HuH-7.5 (cell line): Measurements from ENCODE around the gene NTRK1.

Experiments used
- DNase-seq: peaks from one replicate; pipeline ENCODE4 v3.0.0; 2011; ENCODE audit warnings: low spot score

NTRK1 gene

DNA sequence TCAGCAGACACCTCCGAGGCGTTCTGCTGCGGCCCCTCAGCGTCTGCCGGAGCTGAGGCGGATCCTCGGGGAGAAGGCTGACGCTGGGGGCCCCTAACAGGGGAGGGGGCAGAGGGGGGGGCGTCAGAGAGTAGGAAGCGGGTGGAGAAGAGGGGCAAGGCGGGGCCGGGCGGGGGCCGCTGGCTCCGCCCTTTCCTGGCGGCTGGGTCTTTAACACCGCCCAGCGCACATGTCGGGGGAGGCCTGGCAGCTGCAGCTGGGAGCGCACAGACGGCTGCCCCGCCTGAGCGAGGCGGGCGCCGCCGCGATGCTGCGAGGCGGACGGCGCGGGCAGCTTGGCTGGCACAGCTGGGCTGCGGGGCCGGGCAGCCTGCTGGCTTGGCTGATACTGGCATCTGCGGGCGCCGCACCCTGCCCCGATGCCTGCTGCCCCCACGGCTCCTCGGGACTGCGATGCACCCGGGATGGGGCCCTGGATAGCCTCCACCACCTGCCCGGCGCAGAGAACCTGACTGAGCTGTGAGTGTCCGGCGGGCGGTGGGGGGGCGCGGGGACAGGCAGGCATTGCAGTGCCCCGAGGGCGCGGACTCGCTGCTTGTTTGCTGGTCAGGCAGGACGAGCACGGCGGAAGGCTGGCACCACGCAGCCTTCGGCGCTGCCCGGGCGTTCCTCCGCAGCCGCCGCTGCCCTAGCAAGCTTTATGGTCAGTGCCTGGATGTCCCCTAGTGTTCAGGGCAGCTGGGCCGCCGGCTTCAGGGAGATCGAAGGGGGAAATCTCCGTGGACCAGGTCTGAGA is at the start of gene NTRK1:
NTRK1 (plus strand) TSS at position 238 of the 796 bp plus-strand sequence; CDS start at position 308, 70 bp downstream.
- no peak for DNase-seq

DNA sequence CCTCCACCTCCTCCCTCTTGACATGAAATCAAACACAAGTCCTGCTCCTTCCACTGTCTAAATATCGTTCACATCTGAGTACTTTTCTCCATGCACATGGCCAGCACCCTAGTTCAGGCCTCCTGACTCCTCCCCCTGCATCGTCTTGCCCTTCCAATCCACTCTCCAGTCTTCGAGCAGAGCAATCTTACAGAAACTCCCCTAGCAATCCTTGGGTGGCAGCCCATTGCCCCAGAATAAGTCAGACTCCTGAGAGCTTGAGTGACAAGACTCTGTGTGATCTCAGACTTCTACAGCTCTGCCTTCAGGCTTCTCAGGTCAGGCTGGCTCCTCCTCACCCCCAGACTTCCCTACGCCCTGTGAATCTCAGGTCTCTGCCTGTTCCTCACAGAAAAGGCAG is 49.5 kb upstream of the NTRK1 start:
- no peak for DNase-seq

DNA sequence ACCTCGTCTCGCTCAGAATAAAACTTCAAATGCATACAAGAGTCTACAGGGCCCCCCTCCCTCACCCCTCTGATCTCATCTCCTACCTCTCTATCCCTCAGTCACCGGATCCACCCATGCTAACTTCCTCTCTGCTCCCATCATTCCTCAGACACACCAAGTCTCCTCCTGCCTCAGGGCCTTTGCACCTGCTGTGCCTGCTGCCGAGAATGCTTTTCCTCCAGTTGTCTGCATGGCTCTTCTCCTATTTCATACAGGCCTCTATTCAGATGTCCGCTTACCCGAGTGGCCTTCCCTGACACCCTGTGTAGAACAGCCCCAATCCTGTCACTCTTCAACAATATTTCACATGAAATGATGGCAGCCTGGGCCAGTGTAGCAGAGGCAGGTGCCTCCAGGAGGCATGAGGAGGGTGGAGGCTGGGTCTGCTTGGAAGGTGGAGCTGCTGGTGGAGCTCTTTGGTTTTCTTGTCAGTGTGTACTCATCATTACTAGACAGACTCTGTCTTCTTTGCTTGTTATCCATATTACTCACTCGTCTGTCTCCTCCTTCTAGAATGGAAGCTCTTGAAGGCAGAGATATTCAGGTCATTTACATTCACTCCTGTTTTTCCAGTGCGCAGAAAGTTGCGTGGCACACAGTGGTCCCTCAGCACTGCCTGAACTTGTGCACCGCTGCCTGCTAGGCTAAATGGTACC is 48.2 kb upstream of the NTRK1 start:
- no peak for DNase-seq

DNA sequence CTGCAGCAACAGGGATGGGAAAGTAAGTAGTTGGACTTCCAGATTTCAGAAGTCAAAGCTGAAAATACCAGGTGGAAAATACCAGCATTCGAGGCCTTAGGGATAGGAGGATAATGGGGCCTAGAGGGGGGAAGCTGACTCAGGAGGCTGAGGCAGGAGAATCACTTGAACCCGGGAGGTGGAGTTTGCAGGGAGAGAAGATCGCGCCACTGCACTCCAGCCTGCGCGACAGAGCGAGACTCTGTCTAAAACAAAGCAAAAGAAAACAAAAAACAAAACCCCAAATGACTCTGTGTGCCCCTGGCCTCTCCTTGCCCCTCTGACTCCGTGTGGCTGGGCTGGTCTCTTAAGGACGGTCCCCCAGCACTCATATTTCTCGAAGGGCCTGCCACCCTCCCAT is 47.4 kb upstream of the NTRK1 start:
- DNase-seq: no peak

DNA sequence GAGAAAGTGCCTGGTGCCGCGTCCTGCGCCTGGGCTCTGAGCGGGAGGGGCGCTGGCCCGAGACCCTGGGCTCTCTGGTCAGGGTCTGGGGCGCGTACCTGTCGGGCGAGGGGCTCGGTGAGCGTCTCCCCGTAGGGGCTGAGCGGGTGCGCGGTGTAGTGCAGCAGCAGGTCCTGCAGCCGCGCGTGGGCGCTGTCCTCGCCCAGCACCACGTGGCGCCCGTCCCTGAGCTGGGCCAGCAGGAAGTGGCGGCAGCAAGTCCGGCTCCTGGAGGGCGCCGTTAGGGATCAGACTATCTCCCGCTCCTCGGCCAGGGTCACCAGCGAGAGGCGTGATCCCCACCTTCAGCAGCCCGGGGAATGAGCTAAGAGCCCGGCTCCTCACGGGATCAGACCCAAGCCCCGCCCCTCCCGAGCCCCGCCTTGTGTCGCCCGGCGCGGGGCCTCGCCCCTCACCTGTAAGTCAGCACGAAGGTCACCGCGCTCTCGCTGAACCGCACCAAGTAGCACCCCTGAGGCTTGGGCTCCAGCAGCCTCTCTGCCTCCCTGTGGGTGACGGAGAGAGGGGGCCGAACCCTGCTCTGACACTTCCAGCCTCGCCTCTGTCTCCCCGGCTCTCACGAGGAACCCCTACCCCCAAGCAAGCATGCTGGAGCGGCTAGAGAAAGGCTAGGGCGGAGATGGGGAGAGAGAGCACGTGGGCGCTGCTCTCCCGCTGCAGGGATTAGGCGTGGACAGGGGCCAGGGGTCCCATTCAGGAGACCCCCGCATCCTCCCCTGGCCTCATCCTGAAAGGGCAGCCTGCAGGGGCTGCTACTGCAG is 46.7 kb upstream of the NTRK1 start:
- peak; percentile 75 for DNase-seq

DNA sequence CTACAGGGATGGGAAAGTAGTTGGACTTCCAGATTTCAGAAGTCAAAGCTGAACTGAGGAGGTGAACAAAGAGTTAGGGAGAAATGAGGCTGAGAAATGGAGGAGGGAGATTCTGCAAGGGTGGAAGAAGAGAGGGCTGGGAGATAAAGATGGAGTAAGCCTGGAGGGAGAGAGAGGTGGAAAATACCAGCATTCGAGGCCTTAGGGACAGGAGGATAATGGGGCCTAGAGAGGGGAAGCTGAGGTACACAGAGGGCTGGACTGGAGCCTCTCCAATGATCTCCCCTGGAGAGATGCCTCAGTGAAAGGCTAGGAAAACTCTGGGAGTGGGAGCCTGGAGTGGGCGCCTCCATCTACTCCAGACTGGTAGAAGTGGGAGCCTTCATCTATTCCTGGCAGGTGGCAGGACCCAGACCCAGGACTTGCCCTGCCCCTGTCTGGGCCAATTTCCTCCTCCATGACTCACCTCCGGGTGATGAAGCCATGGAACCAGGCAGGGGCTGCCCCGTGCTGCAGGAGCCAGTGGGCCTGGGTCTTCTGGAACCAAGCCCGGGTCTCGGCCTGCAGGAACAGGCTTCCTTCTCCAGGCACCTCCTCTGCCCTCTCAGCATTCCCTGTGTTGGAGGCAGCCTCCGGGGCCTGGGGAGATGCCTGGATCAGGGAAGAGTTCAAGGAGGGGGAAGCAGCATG is 45.9 kb upstream of the NTRK1 start:
- DNase-seq: no peak

DNA sequence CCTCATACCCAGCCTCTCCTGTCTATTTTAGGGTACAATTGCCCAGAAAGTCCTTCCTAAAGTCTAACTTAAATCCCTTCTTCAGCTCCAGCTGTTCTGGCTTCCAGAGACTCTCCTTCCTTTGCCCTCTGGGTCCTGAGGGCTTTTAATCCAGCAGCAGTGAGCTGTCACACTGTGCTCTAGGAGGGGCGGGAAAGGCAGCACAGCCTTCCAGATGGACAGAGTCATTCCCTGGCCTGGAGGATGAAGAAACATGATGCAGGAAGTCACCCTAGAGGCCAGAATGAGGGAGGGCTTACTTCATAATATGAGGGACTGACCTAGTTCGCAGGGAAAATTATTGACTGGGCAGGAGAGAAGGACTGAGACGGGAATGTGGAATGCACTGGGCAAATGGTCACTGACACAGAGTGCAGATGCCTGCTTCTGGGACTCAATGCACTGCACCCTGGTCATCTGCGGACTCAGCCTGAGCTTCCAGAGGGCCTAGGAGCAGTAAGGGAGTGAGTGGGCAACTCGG is 45.3 kb upstream of the NTRK1 start:
- DNase-seq: no peak

DNA sequence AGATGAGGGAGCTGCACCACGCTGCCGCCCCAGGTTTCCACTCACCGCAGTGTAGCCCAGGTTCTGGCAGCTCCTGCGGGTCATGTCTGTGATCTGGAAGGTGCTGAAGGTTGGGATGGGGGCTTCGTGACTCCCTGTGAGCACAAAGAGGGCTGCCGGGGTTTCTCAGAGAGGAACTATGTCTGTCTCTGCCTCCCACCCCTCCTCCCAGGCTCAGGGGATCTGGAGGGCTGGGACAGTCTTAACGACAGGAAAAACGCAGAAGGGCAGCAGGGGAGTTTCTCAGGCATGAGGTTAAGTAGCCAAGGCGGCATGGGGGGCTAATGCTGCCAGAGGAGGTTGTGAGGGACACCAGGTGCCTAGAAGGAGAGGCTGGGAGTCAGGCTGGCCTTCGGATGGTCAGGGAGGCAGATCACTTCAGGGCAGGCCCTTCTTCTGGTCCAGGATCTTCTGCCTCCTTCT is 44.7 kb upstream of the NTRK1 start:
- DNase-seq: no peak

DNA sequence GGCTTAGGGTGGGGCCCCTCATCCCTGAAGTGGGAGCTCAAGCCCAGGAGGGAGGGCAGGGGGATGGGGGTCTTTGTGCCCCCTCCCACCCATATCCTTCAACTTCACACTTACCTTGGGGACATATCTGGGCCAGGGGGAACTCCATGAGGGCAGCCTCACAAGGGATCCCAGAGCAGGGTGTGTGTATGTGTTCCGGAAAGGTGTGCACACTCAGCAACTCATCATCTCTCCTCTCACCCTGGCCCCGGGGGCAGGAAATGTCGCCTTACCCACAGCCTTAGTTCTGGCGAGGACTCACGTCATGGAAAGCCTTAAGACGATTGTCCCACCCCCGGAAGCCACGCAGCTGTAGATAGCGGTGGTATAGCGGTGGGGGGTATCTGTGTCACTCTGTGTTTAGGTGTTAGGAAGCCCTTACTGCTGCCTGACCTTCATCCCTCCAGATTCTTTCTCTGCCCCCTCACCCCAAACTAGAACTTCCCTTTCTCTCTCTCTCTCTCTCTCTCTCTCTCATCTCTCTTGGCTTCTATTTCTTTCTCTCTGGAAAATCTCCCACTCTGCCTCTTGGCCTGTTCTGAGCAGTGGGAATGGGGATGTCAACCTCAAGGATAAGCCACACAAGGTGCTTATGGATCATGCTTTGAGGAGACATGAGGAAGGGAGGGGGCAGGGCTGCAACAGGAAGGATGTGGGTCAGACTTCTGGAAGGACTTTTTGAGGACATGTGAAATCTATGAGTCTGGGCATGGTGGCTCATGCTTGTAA is 43.9 kb upstream of the NTRK1 start, which contains the start of gene SH2D2A:
SH2D2A (minus strand) TSS at position 288 of the 768 bp plus-strand sequence; CDS start at position 148, 140 bp downstream.
- DNase-seq: no peak

DNA sequence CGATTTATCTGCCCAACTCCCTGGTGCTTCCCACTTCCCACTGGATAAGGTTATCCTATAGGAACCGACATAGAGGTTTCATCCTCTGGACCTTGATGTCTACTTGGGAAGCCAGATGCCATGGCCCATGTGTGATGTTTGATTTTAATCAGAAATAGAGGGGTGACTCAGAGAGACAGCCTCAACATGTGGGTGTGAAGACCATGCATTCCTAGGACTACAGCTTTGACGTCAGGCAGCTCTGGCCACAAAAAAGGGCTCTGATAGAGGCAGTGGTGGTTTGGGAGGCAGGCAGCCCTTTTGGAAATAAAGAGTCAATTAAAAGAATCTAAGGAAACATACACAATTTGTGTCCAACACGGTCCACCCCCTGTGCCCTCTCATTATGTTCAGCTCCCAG is 38.9 kb upstream of the NTRK1 start:
- DNase-seq: no peak

DNA sequence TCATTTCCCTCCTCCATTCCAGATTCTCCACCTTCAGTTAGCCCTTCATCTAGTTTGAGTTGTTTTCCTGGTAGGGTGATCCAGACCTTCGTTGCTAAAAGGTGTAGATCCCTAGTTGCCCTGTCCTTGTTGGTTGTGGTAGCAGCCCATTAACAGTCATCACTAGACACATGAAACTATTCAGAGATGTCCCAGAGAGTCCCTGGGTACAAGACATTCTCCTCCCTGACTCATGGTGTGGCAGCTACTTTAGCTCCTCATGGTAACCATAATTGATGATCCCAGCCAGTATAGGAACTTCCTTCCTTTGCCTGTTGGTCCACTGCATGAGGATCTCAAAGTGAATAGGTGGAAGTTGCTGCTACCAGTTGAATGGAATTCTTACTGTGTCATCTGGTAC is 38.0 kb upstream of the NTRK1 start:
- DNase-seq: no peak

DNA sequence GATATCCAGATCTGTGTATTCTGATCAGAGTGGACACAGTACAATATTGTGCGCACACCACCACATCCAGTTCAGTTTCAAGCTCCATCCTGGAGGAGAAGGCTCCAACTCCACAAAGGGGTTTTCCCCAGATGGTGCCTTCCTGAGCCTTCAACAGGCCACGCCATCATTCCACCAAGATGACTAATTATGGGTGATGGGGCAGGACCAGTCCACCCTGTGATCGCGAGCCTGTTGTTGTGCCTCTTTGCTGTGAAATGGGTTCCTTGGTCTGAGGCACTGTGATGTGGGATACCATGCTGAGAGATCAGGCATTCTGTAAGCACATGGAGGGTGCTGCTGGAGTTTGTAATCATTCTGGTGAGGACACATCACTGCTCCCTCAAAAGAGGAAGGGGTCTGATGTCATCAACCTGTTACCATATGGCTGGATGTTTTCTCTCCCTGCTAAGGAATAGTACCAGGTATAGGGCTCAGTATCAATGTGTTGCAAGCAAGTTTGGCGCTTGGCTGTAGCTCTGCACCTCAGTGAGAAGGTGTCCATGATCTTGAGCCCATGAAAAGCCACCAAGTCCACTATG is 37.4 kb upstream of the NTRK1 start:
- no peak for DNase-seq

DNA sequence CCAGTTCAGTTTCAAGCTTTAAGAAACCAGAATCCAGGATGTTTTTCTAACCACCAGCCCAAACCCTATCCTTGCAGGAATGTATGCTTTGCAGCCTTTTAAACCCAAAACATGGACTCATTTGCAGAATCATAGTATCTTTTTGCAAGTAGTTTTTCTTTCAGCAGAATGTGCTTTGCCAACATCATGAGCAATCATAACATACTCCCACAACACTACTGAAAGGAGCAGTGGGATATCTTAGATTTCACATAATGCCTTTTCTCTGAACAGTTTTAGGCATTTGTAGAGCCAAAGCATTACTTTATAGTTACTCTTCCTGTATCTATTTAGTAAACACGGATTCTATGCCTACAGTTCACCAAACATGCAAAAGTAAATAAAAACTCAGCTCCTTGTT is 34.0 kb upstream of the NTRK1 start:
- no peak for DNase-seq

DNA sequence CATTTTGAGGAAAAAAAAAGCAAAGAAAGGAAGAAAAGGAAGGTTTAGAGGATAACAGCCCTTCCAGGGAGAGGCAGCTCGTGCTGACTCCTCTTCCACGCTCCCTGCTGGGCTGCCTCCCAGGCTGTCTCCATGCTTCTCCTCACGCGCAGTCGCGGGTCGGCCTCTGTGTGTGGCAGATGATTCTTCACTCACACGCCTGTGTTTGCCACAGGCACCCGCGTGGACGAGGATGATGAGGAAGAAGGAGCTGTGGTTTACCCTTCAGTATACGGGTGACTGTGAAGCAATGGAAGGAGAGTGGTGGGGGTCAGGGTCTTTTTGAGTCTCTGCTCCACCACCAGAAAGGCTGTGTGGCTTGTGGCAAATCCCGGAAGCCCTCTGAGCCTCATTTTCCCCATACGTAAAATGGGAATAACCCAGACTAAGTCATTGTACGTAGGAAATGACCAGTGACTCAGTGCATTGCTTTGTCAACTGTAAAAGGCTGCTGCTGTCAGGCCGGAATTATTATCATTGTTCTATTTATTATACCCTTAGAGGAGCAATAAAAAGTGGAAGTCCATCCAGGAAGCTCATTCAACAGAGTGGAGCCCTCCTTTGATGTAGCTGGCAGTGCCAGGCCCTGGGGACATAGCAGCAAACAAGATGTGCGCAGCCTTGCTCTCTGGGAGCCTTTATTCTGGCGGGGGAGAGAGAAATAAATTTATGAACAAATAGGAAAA is 32.1 kb upstream of the NTRK1 start:
- no peak for DNase-seq

DNA sequence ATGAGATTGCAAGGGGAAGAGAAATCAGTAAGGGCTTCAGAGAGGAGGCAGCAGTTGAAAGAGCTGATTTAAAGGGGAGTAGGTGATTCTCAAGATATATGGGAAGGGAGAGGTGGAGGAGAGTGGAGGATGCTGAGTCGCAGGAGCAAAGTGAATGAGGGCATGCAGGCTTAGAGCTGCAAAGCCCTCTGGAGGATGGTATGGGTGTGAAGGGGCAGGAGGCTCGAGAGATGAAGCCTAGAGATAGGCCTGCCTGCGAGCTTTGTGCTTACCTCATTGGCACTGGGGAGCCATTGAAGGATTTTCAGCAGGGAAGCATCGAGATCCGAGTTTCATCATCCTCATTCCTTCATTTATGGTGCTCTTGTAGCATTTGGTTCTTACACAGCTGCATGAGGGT is 28.2 kb upstream of the NTRK1 start:
- no peak for DNase-seq

DNA sequence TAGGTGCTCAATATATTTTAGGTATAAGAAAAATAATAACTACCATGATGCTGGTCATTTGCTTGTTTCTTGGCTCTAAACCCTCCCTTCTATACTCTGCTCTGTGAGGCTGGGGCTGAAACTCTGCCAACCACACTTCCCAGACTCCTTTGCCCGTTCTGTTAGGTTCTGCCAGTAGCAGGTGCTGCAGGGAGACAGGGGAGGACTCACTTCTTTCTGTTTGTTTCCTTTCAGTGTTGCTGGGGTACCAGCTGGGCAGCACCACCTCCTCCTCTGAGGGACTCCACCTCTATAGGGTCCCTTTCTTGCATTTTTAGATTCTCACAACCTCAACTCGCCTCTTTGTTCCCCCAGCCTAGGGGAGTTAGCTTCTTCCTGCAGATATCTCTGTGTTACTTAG is 27.1 kb upstream of the NTRK1 start:
- no peak for DNase-seq

DNA sequence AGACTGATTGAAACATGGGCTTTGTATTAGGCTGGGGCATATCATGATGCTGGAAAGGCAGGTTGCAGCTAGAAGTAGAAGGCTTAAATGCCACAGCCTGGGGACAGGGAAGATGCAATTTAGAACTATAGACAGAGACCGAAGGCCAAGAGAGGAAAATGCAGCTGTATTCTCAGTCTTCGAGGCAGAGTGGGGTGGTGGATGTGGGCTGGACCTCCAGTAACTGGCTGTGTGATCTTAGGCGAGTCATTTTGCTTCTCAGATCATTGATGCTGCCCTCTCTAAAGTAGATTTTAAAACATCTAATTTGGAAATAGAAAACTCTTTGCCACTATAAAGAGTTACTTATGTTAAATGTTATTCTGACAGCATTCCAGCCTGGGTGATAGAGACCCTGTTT is 26.3 kb upstream of the NTRK1 start:
- no peak for DNase-seq

DNA sequence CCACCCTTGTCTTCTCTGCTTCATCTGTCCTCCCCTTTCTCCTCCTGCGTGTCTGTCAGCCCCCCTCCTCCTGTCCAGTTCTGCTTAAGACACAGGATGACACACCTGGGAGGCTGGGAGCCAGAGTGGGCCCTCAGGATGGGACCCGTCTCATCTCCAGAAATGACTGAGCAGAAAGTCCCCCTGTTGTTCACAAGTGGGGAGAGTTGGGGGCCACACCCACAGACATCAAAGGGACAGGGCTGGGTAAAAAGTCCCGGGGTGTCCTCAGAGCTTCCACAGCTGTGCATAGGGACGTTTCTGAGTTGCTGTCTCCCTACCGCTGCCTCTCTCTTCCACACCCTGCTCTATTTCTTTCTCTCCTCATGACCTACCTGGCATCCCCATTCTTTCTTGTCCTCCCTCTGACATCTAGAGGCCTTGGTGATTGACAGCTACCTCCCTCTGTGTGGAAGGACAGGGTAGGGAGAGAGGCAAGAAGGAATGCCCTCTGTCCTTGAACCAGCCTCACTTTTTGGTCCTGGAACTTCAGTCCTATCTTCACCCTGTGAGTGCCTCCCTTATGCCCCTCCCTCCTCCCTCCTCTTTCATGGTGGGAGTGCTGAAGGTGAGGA is 24.5 kb upstream of the NTRK1 start:
- DNase-seq: no peak

DNA sequence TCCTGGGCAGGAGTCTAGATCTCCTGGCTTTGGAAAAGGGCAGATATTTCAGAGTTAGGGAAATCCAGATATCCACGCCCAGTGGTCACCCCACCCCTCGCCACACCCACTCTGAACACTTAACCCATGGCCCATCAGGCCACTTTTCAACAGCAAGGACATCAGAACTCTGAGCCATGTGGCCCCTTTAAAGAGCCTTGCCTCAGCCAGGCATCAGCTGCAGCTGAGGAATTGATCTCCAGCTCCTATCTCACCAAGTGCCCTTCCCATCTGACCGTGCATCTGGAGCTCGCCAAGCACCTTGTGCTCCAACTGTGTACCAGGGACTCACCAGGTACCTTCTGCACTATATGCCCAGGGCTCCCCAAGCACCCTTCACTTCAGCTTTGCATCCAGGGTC is 23.8 kb upstream of the NTRK1 start:
- DNase-seq: no peak
